ENCODE data around the gene ZNF532.

- no peak for TF ChIP-seq CTCF (conservative IDR thresholded peaks at IDR 0.05; ENCODE audit: low read length)
- no peak for TF ChIP-seq EZH2phosphoT487 (IDR thresholded peaks at IDR 0.05; ENCODE audit: borderline replicate concordance)
These were observed 167.6 kb downstream of the ZNF532 start for GRCh38 chr18:59032308-59032707.
